Keratinocyte (primary cell): Measurements from ENCODE around the gene ATP5IF1. TPM values are rescaled to one million over a fixed set of nuclear protein-coding genes. Genes with fewer than 3 reads are reported as not detected.

Experiments
- DNase-seq: peaks from one replicate; pipeline ENCODE4 v3.0.0-alpha.2; 2011; ENCODE audit warnings: low read depth, missing footprints, low spot score
- FAIRE-seq: peaks from 2 replicates; lab custom pipeline; 2011; peaks lifted over from hg19 to GRCh38; lab: Jason Lieb, UNC
- H2AFZ ChIP-seq: 2 replicates; pipeline ENCODE4 v1.6.0; 2012; ENCODE audit warnings: low read length, control low read depth, inconsistent platforms; ENCODE audit not compliant: control insufficient read depth
- H3K27ac ChIP-seq: 2 replicates; pipeline ENCODE4 v1.5.1; 2011; ENCODE audit warnings: low read length; ENCODE audit not compliant: control insufficient read depth, insufficient read depth
- H3K27me3 ChIP-seq: 3 replicates; pipeline ENCODE4 v1.6.0; 2011; ENCODE audit warnings: low read length; ENCODE audit not compliant: control insufficient read depth, insufficient read depth; ENCODE audit errors: extremely low read depth
- H3K36me3 ChIP-seq, 2 experiments: 2 replicates in 1 of 2; 3 replicates in 1 of 2; pipeline ENCODE4 v1.5.1; 2011; ENCODE audit warnings: low read length in 2 of 2, mild to moderate bottlenecking in 1 of 2; ENCODE audit not compliant: control insufficient read depth in 2 of 2, insufficient read depth in 2 of 2; ENCODE audit errors: extremely low read depth in 1 of 2
- H3K4me1 ChIP-seq: 3 replicates; pipeline ENCODE4 v1.5.1; 2011; ENCODE audit warnings: low read length; ENCODE audit not compliant: control insufficient read depth, insufficient read depth; ENCODE audit errors: extremely low read depth
- H3K4me2 ChIP-seq: 3 replicates; pipeline ENCODE4 v1.6.0; 2011; ENCODE audit warnings: low read depth, low read length; ENCODE audit not compliant: control insufficient read depth, insufficient read depth; ENCODE audit errors: extremely low read depth
- H3K4me3 ChIP-seq, 3 experiments: fragments of 200-600 bp in 1 of 3; sonication (generic) in 1 of 3; 2 replicates in 2 of 3; 3 replicates in 1 of 3; pipeline ENCODE4 v1.5.1; 2011 to 2016; ENCODE audit warnings: low read length in 3 of 3, mild to moderate bottlenecking in 3 of 3, control low read depth in 2 of 3, inconsistent platforms in 1 of 3, low read depth in 1 of 3, mixed read lengths in 1 of 3, mixed run types in 1 of 3, moderate library complexity in 1 of 3; ENCODE audit not compliant: control insufficient read depth in 2 of 3, insufficient read depth in 2 of 3; ENCODE audit errors: extremely low read depth in 1 of 3
- H3K79me2 ChIP-seq: 2 replicates; pipeline ENCODE4 v1.6.0; 2012; ENCODE audit warnings: low read length; ENCODE audit not compliant: control insufficient read depth, insufficient read depth
- H3K9ac ChIP-seq: 3 replicates; pipeline ENCODE4 v1.6.0; 2011; ENCODE audit warnings: low read length; ENCODE audit not compliant: control insufficient read depth, insufficient read depth; ENCODE audit errors: extremely low read depth
- H3K9me1 ChIP-seq: 3 replicates; pipeline ENCODE4 v1.6.0; 2011; ENCODE audit warnings: low read length; ENCODE audit not compliant: control insufficient read depth, insufficient read depth; ENCODE audit errors: extremely low read depth
- H3K9me3 ChIP-seq: 2 replicates; pipeline ENCODE4 v1.5.1; 2012; ENCODE audit warnings: low read depth, low read length; ENCODE audit not compliant: control insufficient read depth
- H4K20me1 ChIP-seq: 3 replicates; pipeline ENCODE4 v1.6.0; 2011; ENCODE audit warnings: low read length; ENCODE audit not compliant: control insufficient read depth, insufficient read depth; ENCODE audit errors: extremely low read depth
- CTCF ChIP-seq, 3 experiments: IDR thresholded peaks in 1 of 3; conservative IDR thresholded peaks in 1 of 3; optimal IDR thresholded peaks in 1 of 3; 2 replicates in 2 of 3; 3 replicates in 1 of 3; pipeline versions ENCODE3 to v1.5.1; 2011; ENCODE audit warnings: low read length in 3 of 3, mild to moderate bottlenecking in 3 of 3, moderate library complexity in 2 of 3, control low read depth in 1 of 3, inconsistent platforms in 1 of 3; ENCODE audit not compliant: insufficient read depth in 2 of 3; ENCODE audit errors: extremely low read depth in 1 of 3
- EZH2 ChIP-seq: IDR thresholded peaks from one replicate; pipeline ENCODE4 v1.6.1; 2012; ENCODE audit warnings: inconsistent platforms, mild to moderate bottlenecking, low read length, moderate library complexity
- dilution Hi-C: fragments of 300-500 bp; cut with MboI; formaldehyde crosslinking; loops from one replicate; pipeline ENCODE4 v1.7.0; 2020; ENCODE audit warnings: low sequenced_read_pairs; ENCODE audit not compliant: extremely low pct_ligation_motif_present
- polyA plus RNA-seq, 5 experiments: library from polyadenylated mRNA; depleted of rRNA in 3 of 5; stranded (reverse) in 3 of 5; stranded (forward) in 1 of 5; unstranded in 1 of 5; fragments of >200 nt; gene quantifications; 1 replicate in 1 of 5; 2 replicates in 3 of 5; 3 replicates in 1 of 5; pipeline versions ENCODE4 v1.2.1 to v1.2.3, GENCODE V29; 2011 to 2012; ENCODE audit warnings: missing spikeins in 2 of 5, low read depth in 1 of 5, low replicate concordance in 1 of 5

Gene ATP5IF1
- polyA plus RNA-seq, 1 donor (not counting 4 experiments of a cell fraction or from before 2014, with no cell fraction given), result 332 TPM

DNA sequence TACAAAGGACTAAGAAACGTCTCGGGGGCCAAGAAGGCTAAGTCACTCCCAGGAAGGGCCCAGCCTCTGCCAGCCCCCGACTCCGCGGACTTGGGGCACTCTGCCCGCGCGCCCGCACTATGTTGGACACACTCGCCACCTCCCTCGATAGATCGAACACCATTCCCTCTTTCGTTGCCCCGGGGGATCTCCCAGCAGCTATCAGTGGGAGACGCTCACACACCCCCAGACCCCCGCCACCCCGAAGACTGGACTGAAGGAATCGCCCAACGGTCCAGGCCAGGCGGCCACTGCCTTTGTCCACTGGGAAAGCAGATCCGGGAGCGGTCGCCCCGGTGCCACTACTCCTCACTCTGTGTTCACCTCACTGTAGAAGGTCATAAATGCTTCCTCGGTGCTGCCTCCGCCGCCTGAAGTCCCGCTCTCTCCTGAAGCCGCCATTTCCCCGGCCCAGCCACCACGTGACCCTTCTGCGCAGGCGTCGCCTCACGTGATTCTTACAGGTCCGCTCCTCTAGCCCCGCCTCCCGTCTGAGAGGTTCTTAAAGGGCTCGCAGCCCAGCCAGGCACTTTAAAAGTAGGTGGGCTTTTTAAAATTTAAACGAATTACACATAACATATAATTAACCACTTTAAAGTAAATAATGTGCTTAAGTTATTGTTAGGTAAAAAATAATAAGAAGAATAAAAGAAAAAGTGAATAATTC is 3.2 kb upstream of the ATP5IF1 start, which contains the start of gene DNAJC8:
Gene DNAJC8 (minus strand): TSS at position 472 of the 706 bp plus-strand sequence. CDS start 31 bp downstream, at position 441.
- Histone ChIP-seq H3K9me1 (no peaks in the 10 kb centered on the region), H3K4me2 (peak within 1 kb of the TSS; percentile 96), H3K4me3 (peak within 1 kb of the TSS; percentile 98 to 99 (median 98)), H3K36me3 (peaks cover 3 to 4% of the 10 kb centered on the region in 2 experiments), H3K27me3 (no peaks in the 10 kb centered on the region), H3K27ac (peak within 1 kb of the TSS; percentile 97), H2AFZ (peak within 1 kb of the TSS; percentile 99), H4K20me1 (no peaks in the 10 kb centered on the region), H3K9ac (peak within 1 kb of the TSS; percentile 99), H3K4me1 (peaks cover 18% of the 10 kb centered on the region), H3K9me3 (no peaks in the 10 kb centered on the region), H3K79me2 (peaks cover 60% of the 10 kb centered on the region)
- no peak for FAIRE-seq
- dilution Hi-C loops, result no loop called here
- peak; percentile 65 for DNase-seq
- TF ChIP-seq EZH2 (no peak), CTCF (optimal IDR thresholded peaks at IDR 0.05 in 1 of 3, IDR thresholded peaks at IDR 0.05 in 1 of 3, conservative IDR thresholded peaks at IDR 0.05 in 1 of 3; ENCODE audit: extremely low read depth in 1 of 3, insufficient read depth in 2 of 3, low read length in 3 of 3) (no peak)

- H3K4me3 ChIP-seq, result no peak overlapping the region
- peaks cover 65% of the 10 kb centered on the region for H3K79me2 ChIP-seq
- H2AFZ ChIP-seq, result peak overlapping the region; percentile 39
- H3K9me1 ChIP-seq, result no peaks in the 10 kb centered on the region
- H3K27me3 ChIP-seq, result no peaks in the 10 kb centered on the region
- TF ChIP-seq EZH2 (no peak), CTCF (optimal IDR thresholded peaks at IDR 0.05 in 1 of 3, IDR thresholded peaks at IDR 0.05 in 1 of 3, conservative IDR thresholded peaks at IDR 0.05 in 1 of 3; ENCODE audit: extremely low read depth in 1 of 3, insufficient read depth in 2 of 3, low read length in 3 of 3) (no peak)
- no peak overlapping the region for H3K9ac ChIP-seq
- peaks cover 6 to 8% of the 10 kb centered on the region in 2 experiments for H3K36me3 ChIP-seq
- H4K20me1 ChIP-seq, result no peaks in the 10 kb centered on the region
- FAIRE-seq (no peak), DNase-seq (no peak)
- H3K9me3 ChIP-seq, result no peaks in the 10 kb centered on the region
- H3K4me2 ChIP-seq, result peak overlapping the region; percentile 96
- dilution Hi-C loops, result no loop called here
- peaks cover 18% of the 10 kb centered on the region for H3K4me1 ChIP-seq
- no peak overlapping the region for H3K27ac ChIP-seq
Observed at GRCh38 chr1:28233264-28233606, 2.7 kb upstream of the ATP5IF1 start.
